GM10266 (cell line): Measurements from ENCODE around the gene OTOF.

ENCODE experiments used
- DNase-seq: peaks from one replicate; pipeline ENCODE4 v3.0.0; 2012; ENCODE audit errors: extremely low spot score
- CTCF ChIP-seq: IDR thresholded peaks from 2 replicates; pipeline ENCODE4 v1.5.1; 2012; ENCODE audit warnings: mild to moderate bottlenecking, low read depth; ENCODE audit not compliant: control insufficient read depth, insufficient read depth; ENCODE audit errors: missing control alignments

OTOF gene

GRCh38 chr2:26477911-26478253 lies at the start of gene OTOF:
Gene OTOF, minus strand, starts transcription at chr2:26478124.
- no peak for DNase-seq
- no peak for TF ChIP-seq CTCF

- no peak for DNase-seq
Observed at GRCh38 chr2:26526589-26526988, 48.7 kb upstream of the OTOF start.

GRCh38 chr2:26526105-26526504 lies 48.2 kb upstream of the OTOF start:
- no peak for TF ChIP-seq CTCF
- DNase-seq, result no peak

More at GRCh38 chr2:26526589-26526988, 48.7 kb upstream of the OTOF start:
- no peak for TF ChIP-seq CTCF

- DNase-seq, result no peak
- TF ChIP-seq CTCF, result no peak
Observed at GRCh38 chr2:26523750-26524149, 45.8 kb upstream of the OTOF start.

- no peak for TF ChIP-seq CTCF
- DNase-seq, result no peak
Observed at GRCh38 chr2:26522751-26523171, 44.8 kb upstream of the OTOF start.

- no peak for TF ChIP-seq CTCF
- no peak for DNase-seq
Observed at GRCh38 chr2:26522325-26522724, 44.4 kb upstream of the OTOF start.

- no peak for DNase-seq
- TF ChIP-seq CTCF, result no peak
Observed at GRCh38 chr2:26521913-26522180, 43.9 kb upstream of the OTOF start.
